Right lobe of liver (tissue), 6 donors: ENCODE results near the gene ST6GALNAC5. TPM values are rescaled to one million over a fixed set of nuclear protein-coding genes. Genes with fewer than 3 reads are reported as not detected.

Experiments used
- ATAC-seq, 4 donors: fragments of 200-7000 bp; cut with Tn5 transposase; one replicate each; pipeline ENCODE4 v1.9.1; 2020; ENCODE audit warnings: mild to moderate bottlenecking in 4 of 4, moderate library complexity in 4 of 4
- DNase-seq, 3 donors: peaks; one replicate each; pipeline ENCODE4 v3.0.0-alpha.2; 2020
- H3K27ac ChIP-seq, 3 donors: fragments of 200-600 bp; one replicate each; pipeline ENCODE4 v1.8.0; 2022
- H3K27me3 ChIP-seq, 2 donors: fragments of 200-600 bp; one replicate each; pipeline ENCODE4 v1.8.0; 2022
- H3K36me3 ChIP-seq, 4 donors: fragments of 200-600 bp; sonication (generic) in 1 of 4; one replicate each; pipeline versions ENCODE4 v1.5.1 to v1.8.0; 2017 to 2022; ENCODE audit warnings: control low read depth in 1 of 4
- H3K4me1 ChIP-seq, 4 donors: fragments of 200-600 bp; sonication (generic) in 1 of 4; one replicate each; pipeline versions ENCODE4 v1.5.1 to v1.8.0; 2017 to 2022; ENCODE audit warnings: control low read depth in 1 of 4
- H3K4me3 ChIP-seq, 3 donors: fragments of 200-600 bp; one replicate each; pipeline ENCODE4 v1.8.0; 2022
- H3K9me3 ChIP-seq, 4 donors: fragments of 200-600 bp; sonication (generic) in 1 of 4; one replicate each; pipeline versions ENCODE4 v1.5.1 to v1.8.0; 2017 to 2022; ENCODE audit warnings: control low read depth in 1 of 4
- CTCF ChIP-seq, 4 donors: fragments of 200-600 bp in 3 of 4; fragments of 450-650 bp in 1 of 4; IDR thresholded peaks; one replicate each; pipeline versions ENCODE4 v1.5.1 to v1.8.0; 2016 to 2022; ENCODE audit warnings: antibody characterized with exemption in 4 of 4, mild to moderate bottlenecking in 2 of 4
- POLR2A ChIP-seq: fragments of 450-650 bp; IDR thresholded peaks from one replicate; pipeline ENCODE4 v1.6.1; 2017; ENCODE audit warnings: antibody characterized with exemption, mild to moderate bottlenecking
- WGBS: methylation state at CpG from one replicate; pipeline ENCODE4 v1.1.6; 2018; ENCODE audit warnings: low coverage, low lambda C conversion rate; ENCODE audit not compliant: insufficient coverage; ENCODE audit errors: missing lambda C conversion rate; 5-methylcytosine and 5-hydroxymethylcytosine counted together
- intact Hi-C, 2 donors: fragments of 100-400 bp; cut with DNase I; formaldehyde crosslinking; loops; one replicate each; pipeline versions ENCODE4 v1.11.2 to v1.14.1; 2022
- total RNA-seq, 6 experiments: library from RNA; depleted of rRNA in 2 of 6; stranded (reverse); fragments of >200 nt in 2 of 6; fragmentation: NEBNext Ultra II Directional in 3 of 6; extraction: Animal tissue kit (Norgen Biotek cat#: 25700) in 3 of 6; gene quantifications; one replicate each; pipeline versions ENCODE4 v1.1.0 to v1.2.4, GENCODE V29; 2016 to 2023
- donor health status: DM: no; HTN: yes; CAD: no.
- donor health status: DM: no; HTN: no; CAD: no.
- donor health status: DM: no; HTN: no; CAD: no.
- donor health status: DM: no; HTN: yes; CAD: no.
- donor health status: DM: no; HTN: yes; CAD: no.

The ST6GALNAC5 gene
- total RNA-seq, 6 experiments from 2014 or later: not detected

DNA sequence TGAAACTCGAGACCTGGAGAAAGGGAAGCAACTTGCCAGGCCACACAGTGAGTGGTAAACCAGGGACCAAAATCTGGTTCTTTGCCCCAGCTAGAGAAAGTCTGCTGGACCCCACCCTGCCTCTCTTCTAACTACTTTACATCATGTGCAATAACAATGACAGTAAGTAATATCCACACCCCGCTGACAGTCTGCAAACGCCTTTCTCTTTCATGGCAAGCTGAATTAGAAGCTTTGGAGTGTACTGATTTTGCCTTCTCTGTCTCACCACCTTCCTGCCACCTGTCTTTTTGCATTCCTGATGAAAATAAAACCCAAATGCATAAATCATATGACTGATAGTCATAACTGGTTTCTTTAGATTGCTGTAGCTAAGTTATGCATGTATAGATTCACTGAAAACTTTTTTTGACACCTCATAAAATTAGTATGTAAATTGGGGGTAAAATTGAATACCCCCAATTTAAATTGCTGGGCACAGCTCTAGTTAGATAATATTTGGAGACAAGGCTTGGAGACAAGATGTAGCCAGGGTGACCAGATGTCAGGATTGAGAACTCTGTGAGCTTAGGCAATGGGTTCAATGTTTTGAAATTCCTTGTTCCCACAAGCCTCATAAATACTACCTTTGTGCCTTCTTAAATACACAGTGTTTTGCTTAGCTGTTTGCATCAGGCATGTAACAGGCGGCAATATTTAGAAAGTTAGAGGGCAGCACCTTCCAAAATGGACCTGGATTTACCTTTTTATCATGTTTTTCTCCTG is 73.5 kb downstream of the ST6GALNAC5 start:
- 63% methylated on average over 4 of the region's 4 CpGs for WGBS
- Histone ChIP-seq H3K27me3 (no peaks in the 10 kb centered on the region), H3K9me3 (no peaks in the 10 kb centered on the region), H3K36me3 (no peaks in the 10 kb centered on the region), H3K27ac (no peak overlapping the region), H3K4me1 (no peaks in the 10 kb centered on the region), H3K4me3 (no peak overlapping the region)
- intact Hi-C loops: no loop called here
- DNase-seq: no peak
- no peak for TF ChIP-seq POLR2A
- TF ChIP-seq CTCF (IDR thresholded peaks at IDR 0.05): no peak
- ATAC-seq: no peak

GRCh38 chr1:76942549-76942948 is 75.3 kb downstream of the ST6GALNAC5 start:
- Histone ChIP-seq H3K36me3 (no peaks in the 10 kb centered on the region), H3K27me3 (no peaks in the 10 kb centered on the region), H3K4me3 (no peak overlapping the region), H3K9me3 (no peaks in the 10 kb centered on the region), H3K4me1 (no peaks in the 10 kb centered on the region), H3K27ac (no peak overlapping the region)
- WGBS: 52% methylated on average over 2 of the region's 2 CpGs
- TF ChIP-seq POLR2A (no peak), CTCF (IDR thresholded peaks at IDR 0.05) (no peak)
- intact Hi-C loops: no loop called here
- no peak for ATAC-seq
- no peak for DNase-seq

DNA sequence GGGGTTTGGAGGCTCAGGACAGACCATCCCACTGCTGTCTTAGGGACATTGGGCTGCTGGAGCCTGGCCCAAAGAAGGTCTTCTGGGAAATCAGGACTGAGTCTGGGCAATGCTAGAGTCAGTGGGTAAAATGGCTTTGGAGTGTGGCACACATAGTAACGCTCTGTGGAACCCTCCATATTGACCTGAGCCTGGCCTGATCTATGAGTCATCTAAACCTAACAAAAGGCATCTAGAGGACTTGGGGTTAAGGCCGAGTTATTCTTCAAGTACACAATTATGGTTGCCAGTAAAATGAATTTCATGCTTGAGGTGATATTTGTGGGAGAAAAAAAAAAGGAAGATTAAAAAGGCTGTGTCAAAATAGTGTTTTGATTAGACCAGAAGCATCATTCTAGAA is 77.7 kb downstream of the ST6GALNAC5 start:
- Histone ChIP-seq H3K9me3 (no peaks in the 10 kb centered on the region), H3K36me3 (no peaks in the 10 kb centered on the region), H3K4me1 (no peaks in the 10 kb centered on the region), H3K27ac (no peak overlapping the region), H3K4me3 (no peak overlapping the region), H3K27me3 (no peaks in the 10 kb centered on the region)
- TF ChIP-seq POLR2A: no peak
- TF ChIP-seq CTCF (IDR thresholded peaks at IDR 0.05): no peak
- ATAC-seq (no peak), DNase-seq (no peak)
- 55% methylated on average over 2 of the region's 2 CpGs for WGBS
- intact Hi-C loops: no loop called here

- intact Hi-C loops: no loop called here
- Histone ChIP-seq H3K4me1 (no peaks in the 10 kb centered on the region), H3K9me3 (no peaks in the 10 kb centered on the region), H3K36me3 (no peaks in the 10 kb centered on the region), H3K27me3 (no peaks in the 10 kb centered on the region), H3K27ac (no peak overlapping the region), H3K4me3 (no peak overlapping the region)
- ATAC-seq (no peak), DNase-seq (no peak)
- TF ChIP-seq CTCF (IDR thresholded peaks at IDR 0.05) (no peak), POLR2A (no peak)
These were observed 81.6 kb downstream of the ST6GALNAC5 start for GRCh38 chr1:76948846-76949245.
